ENCODE results near the gene LRBA.

Gene LRBA

GRCh38 chr4:150482581-150482980 is 532.5 kb downstream of the LRBA start:
- no peak overlapping the region for H2AFZ ChIP-seq (ENCODE audit: low read length)
- H3K4me3 ChIP-seq (ENCODE audit: low read depth, low read length, poor library complexity, severe bottlenecking) = no peak overlapping the region
- H3K4me2 ChIP-seq (ENCODE audit: low read length) = no peak overlapping the region
- no peaks in the 10 kb centered on the region for H3K79me2 ChIP-seq (ENCODE audit: insufficient read depth, low read length)
- no peak overlapping the region for H3K9ac ChIP-seq (ENCODE audit: low read length)
- no peaks in the 10 kb centered on the region for H3K27me3 ChIP-seq (ENCODE audit: insufficient read depth, low read length)
- H3F3A ChIP-seq (ENCODE audit: insufficient read depth, low read length) = no peaks in the 10 kb centered on the region
- no peaks in the 10 kb centered on the region for H3K9me2 ChIP-seq (ENCODE audit: low read depth, low read length)
- no peaks in the 10 kb centered on the region for H3K4me1 ChIP-seq (ENCODE audit: insufficient read depth, low read length, severe bottlenecking)
- TF ChIP-seq CTCF (IDR thresholded peaks at IDR 0.05; ENCODE audit: low read length) (no peak), EZH2 (IDR thresholded peaks at IDR 0.05; ENCODE audit: borderline replicate concordance, low read length) (no peak)
- H3K27ac ChIP-seq (ENCODE audit: low read depth, low read length, poor library complexity, severe bottlenecking) = no peak overlapping the region
- H3K36me3 ChIP-seq (ENCODE audit: insufficient read depth, low read length) = peaks cover 3% of the 10 kb centered on the region; the same call in 1 of the 2 replicates
- no peaks in the 10 kb centered on the region; the same call in 1 of the 2 replicates for H4K20me1 ChIP-seq (ENCODE audit: insufficient read depth, low read length)
- H3K9me3 ChIP-seq (ENCODE audit: low read length) = no peaks in the 10 kb centered on the region

DNA sequence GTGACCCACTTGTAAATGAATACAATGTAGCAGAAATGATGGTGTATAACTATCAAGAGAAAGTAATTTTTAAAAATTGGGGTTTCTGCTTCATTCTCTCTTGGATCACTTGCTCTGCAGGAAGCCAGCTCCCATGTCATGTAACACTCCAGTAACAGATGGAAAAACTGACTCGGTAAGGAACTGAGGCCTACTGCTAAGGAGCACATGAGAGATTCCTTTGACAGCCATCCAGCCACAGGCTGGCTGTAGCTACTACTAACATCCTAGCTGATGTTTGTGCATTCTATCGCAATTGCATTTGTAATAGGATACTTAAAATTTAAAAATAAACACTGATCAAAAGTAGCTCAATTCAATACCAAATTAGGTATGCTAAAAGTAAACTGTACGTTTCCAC is 535.4 kb downstream of the LRBA start:
- no peaks in the 10 kb centered on the region for H3K9me3 ChIP-seq (ENCODE audit: low read length)
- no peak overlapping the region for H2AFZ ChIP-seq (ENCODE audit: low read length)
- H3K9me2 ChIP-seq (ENCODE audit: low read depth, low read length) = no peaks in the 10 kb centered on the region
- no peak for TF ChIP-seq CTCF (IDR thresholded peaks at IDR 0.05; ENCODE audit: low read length)
- no peak for TF ChIP-seq EZH2 (IDR thresholded peaks at IDR 0.05; ENCODE audit: borderline replicate concordance, low read length)
- no peaks in the 10 kb centered on the region for H3K79me2 ChIP-seq (ENCODE audit: insufficient read depth, low read length)
- no peaks in the 10 kb centered on the region for H3K4me1 ChIP-seq (ENCODE audit: insufficient read depth, low read length, severe bottlenecking)
- H4K20me1 ChIP-seq (ENCODE audit: insufficient read depth, low read length) = no peaks in the 10 kb centered on the region; the same call in 1 of the 2 replicates
- H3K9ac ChIP-seq (ENCODE audit: low read length) = no peak overlapping the region
- H3K36me3 ChIP-seq (ENCODE audit: insufficient read depth, low read length) = no peaks in the 10 kb centered on the region; the same call in 1 of the 2 replicates
- no peak overlapping the region for H3K4me2 ChIP-seq (ENCODE audit: low read length)
- H3K27me3 ChIP-seq (ENCODE audit: insufficient read depth, low read length) = no peaks in the 10 kb centered on the region
- no peak overlapping the region for H3K27ac ChIP-seq (ENCODE audit: low read depth, low read length, poor library complexity, severe bottlenecking)
- H3K4me3 ChIP-seq (ENCODE audit: low read depth, low read length, poor library complexity, severe bottlenecking) = no peak overlapping the region
- no peaks in the 10 kb centered on the region for H3F3A ChIP-seq (ENCODE audit: insufficient read depth, low read length)

- no peaks in the 10 kb centered on the region for H3K27me3 ChIP-seq (ENCODE audit: insufficient read depth, low read length)
- no peaks in the 10 kb centered on the region for H3K9me3 ChIP-seq (ENCODE audit: low read length)
- H4K20me1 ChIP-seq (ENCODE audit: insufficient read depth, low read length) = no peaks in the 10 kb centered on the region; the same call in 1 of the 2 replicates
- no peak overlapping the region for H3K9ac ChIP-seq (ENCODE audit: low read length)
- no peak overlapping the region for H2AFZ ChIP-seq (ENCODE audit: low read length)
- no peak overlapping the region for H3K4me2 ChIP-seq (ENCODE audit: low read length)
- H3F3A ChIP-seq (ENCODE audit: insufficient read depth, low read length) = no peaks in the 10 kb centered on the region
- H3K27ac ChIP-seq (ENCODE audit: low read depth, low read length, poor library complexity, severe bottlenecking) = no peak overlapping the region
- no peaks in the 10 kb centered on the region for H3K4me1 ChIP-seq (ENCODE audit: insufficient read depth, low read length, severe bottlenecking)
- TF ChIP-seq CTCF (IDR thresholded peaks at IDR 0.05; ENCODE audit: low read length) (no peak), EZH2 (IDR thresholded peaks at IDR 0.05; ENCODE audit: borderline replicate concordance, low read length) (no peak)
- no peaks in the 10 kb centered on the region for H3K79me2 ChIP-seq (ENCODE audit: insufficient read depth, low read length)
- H3K4me3 ChIP-seq (ENCODE audit: low read depth, low read length, poor library complexity, severe bottlenecking) = no peak overlapping the region
- no peaks in the 10 kb centered on the region; the same call in 1 of the 2 replicates for H3K36me3 ChIP-seq (ENCODE audit: insufficient read depth, low read length)
- H3K9me2 ChIP-seq (ENCODE audit: low read depth, low read length) = no peaks in the 10 kb centered on the region
Observed at GRCh38 chr4:150477869-150478268, 537.2 kb downstream of the LRBA start.

Data from OCI-LY1 (cell line).